ENCODE results near the gene KCNQ1.

- TF ChIP-seq, protein P1, sequence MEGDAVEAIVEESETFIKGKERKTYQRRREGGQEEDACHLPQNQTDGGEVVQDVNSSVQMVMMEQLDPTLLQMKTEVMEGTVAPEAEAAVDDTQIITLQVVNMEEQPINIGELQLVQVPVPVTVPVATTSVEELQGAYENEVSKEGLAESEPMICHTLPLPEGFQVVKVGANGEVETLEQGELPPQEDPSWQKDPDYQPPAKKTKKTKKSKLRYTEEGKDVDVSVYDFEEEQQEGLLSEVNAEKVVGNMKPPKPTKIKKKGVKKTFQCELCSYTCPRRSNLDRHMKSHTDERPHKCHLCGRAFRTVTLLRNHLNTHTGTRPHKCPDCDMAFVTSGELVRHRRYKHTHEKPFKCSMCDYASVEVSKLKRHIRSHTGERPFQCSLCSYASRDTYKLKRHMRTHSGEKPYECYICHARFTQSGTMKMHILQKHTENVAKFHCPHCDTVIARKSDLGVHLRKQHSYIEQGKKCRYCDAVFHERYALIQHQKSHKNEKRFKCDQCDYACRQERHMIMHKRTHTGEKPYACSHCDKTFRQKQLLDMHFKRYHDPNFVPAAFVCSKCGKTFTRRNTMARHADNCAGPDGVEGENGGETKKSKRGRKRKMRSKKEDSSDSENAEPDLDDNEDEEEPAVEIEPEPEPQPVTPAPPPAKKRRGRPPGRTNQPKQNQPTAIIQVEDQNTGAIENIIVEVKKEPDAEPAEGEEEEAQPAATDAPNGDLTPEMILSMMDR (IDR thresholded peaks at IDR 0.05), result no peak
- TF ChIP-seq POLR2A (IDR thresholded peaks at IDR 0.05), result no peak
- TF ChIP-seq EP300 (IDR thresholded peaks at IDR 0.05), result no peak
- no peak for TF ChIP-seq POLR2AphosphoS5 (IDR thresholded peaks at IDR 0.05)
Measured at GRCh38 chr11:2853401-2853800, 408.6 kb downstream of the KCNQ1 start.
